HCT116 (cell line): ENCODE results near the gene TOR1AIP1. TPM values are rescaled to one million over a fixed set of nuclear protein-coding genes. Genes with fewer than 3 reads are reported as not detected.

Experiments used
- ATAC-seq: fragments of 200-7000 bp; cut with Tn5 transposase; 2 replicates; pipeline ENCODE4 v1.9.1; 2020; ENCODE audit warnings: mild to moderate bottlenecking, moderate library complexity
- BruUV-seq: library from RNA; stranded (reverse); fragments of 400-500 nt; replicated peaks from 2 replicates; lab custom pipeline; 2021; lab: Mats Ljungman, UMichigan
- CTCF ChIA-PET: fragments of 300-600 bp; sonication (Branson Sonifier 250); formaldehyde crosslinking; loops from one replicate; lab custom pipeline; 2021; ENCODE audit warnings: antibody characterized with exemption; lab: Charles Lee
- POLR2A ChIA-PET: fragments of 300-600, 350-600 bp; sonication (Branson Sonifier 250); formaldehyde crosslinking; loops from one replicate; lab custom pipeline; 2021; ENCODE audit warnings: antibody characterized with exemption; lab: Charles Lee
- RAD21 ChIA-PET, 2 experiments: fragments of 300-600 bp; sonication (Branson Sonifier 250); formaldehyde crosslinking; loops; one replicate each; lab custom pipeline; 2023; ENCODE audit warnings: low total read pairs in 2 of 2; ENCODE audit not compliant: uncharacterized antibody in 2 of 2, unreplicated experiment in 2 of 2, low non-redundant PET in 1 of 2; lab: Charles Lee
- DNase-seq: peaks from one replicate; pipeline ENCODE4 v3.0.0-alpha.2; 2010; ENCODE audit warnings: low read depth, low spot score
- H2AFZ ChIP-seq: fragments of 200-600 bp; shearing (Covaris generic), sonication (generic); 2 replicates; pipeline ENCODE4 v1.6.1; 2017; ENCODE audit warnings: low read depth, mixed run types, mixed read lengths, antibody characterized with exemption, low read length; ENCODE audit not compliant: poor library complexity, severe bottlenecking
- H3K27ac ChIP-seq: 2 replicates; pipeline ENCODE4 v1.5.1; 2012; ENCODE audit warnings: low read depth, low read length
- H3K27me3 ChIP-seq: fragments of 200-600 bp; sonication (generic); 2 replicates; pipeline ENCODE4 v1.6.1; 2016; ENCODE audit warnings: mixed run types, low read length, mixed read lengths; ENCODE audit not compliant: insufficient read depth
- H3K36me3 ChIP-seq, 2 experiments: fragments of 200-500 bp in 1 of 2; fragments of 200-600 bp in 1 of 2; sonication (Bioruptor generic) in 1 of 2; sonication (generic) in 1 of 2; 2 replicates each; pipeline versions ENCODE4 v1.5.1 to v1.6.1; 2014 to 2016; ENCODE audit warnings: low read length in 2 of 2, inconsistent platforms in 1 of 2, mixed read lengths in 1 of 2, mixed run types in 1 of 2; ENCODE audit not compliant: insufficient read depth in 2 of 2, control insufficient read depth in 1 of 2
- H3K4me1 ChIP-seq, 2 experiments: fragments of 200-600 bp in 1 of 2; sonication (generic) in 1 of 2; 2 replicates each; pipeline versions ENCODE4 v1.5.1 to v1.6.1; 2012 to 2017; ENCODE audit warnings: low read length in 2 of 2, inconsistent platforms in 1 of 2, mild to moderate bottlenecking in 1 of 2, mixed read lengths in 1 of 2, mixed run types in 1 of 2, moderate library complexity in 1 of 2; ENCODE audit not compliant: insufficient read depth in 2 of 2, control insufficient read depth in 1 of 2
- H3K4me2 ChIP-seq: fragments of 200-600 bp; sonication (generic); 2 replicates; pipeline ENCODE4 v1.6.1; 2017; ENCODE audit warnings: mixed run types, low read length, mixed read lengths
- H3K4me3 ChIP-seq, 2 experiments: fragments of 200-600 bp in 1 of 2; sonication (generic) in 1 of 2; replicated peaks in 1 of 2; 2 replicates each; pipeline ENCODE4 v1.5.1; 2011 to 2016; ENCODE audit warnings: low read length in 2 of 2, control low read depth in 1 of 2, low read depth in 1 of 2, mild to moderate bottlenecking in 1 of 2, mixed read lengths in 1 of 2, mixed run types in 1 of 2
- H3K79me2 ChIP-seq: fragments of 200-600 bp; sonication (generic); 2 replicates; pipeline ENCODE4 v1.6.1; 2017; ENCODE audit warnings: mild to moderate bottlenecking, mixed run types, low read length, moderate library complexity, mixed read lengths; ENCODE audit not compliant: insufficient read depth
- H3K9ac ChIP-seq: fragments of 200-600 bp; sonication (generic); 2 replicates; pipeline ENCODE4 v1.6.1; 2016; ENCODE audit warnings: low read length, mixed read lengths
- H3K9me2 ChIP-seq: fragments of 200-600 bp; sonication (generic), shearing (Covaris generic); 2 replicates; pipeline ENCODE4 v1.6.1; 2017; ENCODE audit warnings: mixed run types, mild to moderate bottlenecking, moderate library complexity; ENCODE audit not compliant: insufficient read depth
- H3K9me3 ChIP-seq, 2 experiments: fragments of 200-500 bp in 1 of 2; fragments of 200-600 bp in 1 of 2; sonication (Bioruptor generic) in 1 of 2; sonication (generic) in 1 of 2; 2 replicates each; pipeline ENCODE4 v1.6.1; 2014 to 2017; ENCODE audit warnings: low read length in 2 of 2, mixed read lengths in 2 of 2, inconsistent platforms in 1 of 2, low read depth in 1 of 2, mild to moderate bottlenecking in 1 of 2, mixed run types in 1 of 2, moderate library complexity in 1 of 2; ENCODE audit not compliant: control insufficient read depth in 1 of 2, insufficient read depth in 1 of 2
- H4K20me1 ChIP-seq: fragments of 200-600 bp; sonication (generic), shearing (Covaris generic); 2 replicates; pipeline ENCODE4 v1.6.1; 2017; ENCODE audit warnings: mixed run types, mild to moderate bottlenecking, moderate library complexity; ENCODE audit not compliant: insufficient read depth
- CBX3 ChIP-seq: IDR thresholded peaks from 2 replicates; pipeline ENCODE4 v1.6.1; 2012; ENCODE audit warnings: low read depth
- JUND ChIP-seq: IDR thresholded peaks from 2 replicates; pipeline ENCODE4 v1.6.1; 2012
- RAD21 ChIP-seq: IDR thresholded peaks from 2 replicates; pipeline ENCODE4 v1.6.1; 2012; ENCODE audit warnings: low read depth, mild to moderate bottlenecking
- TCF7L2 ChIP-seq: IDR thresholded peaks from 2 replicates; pipeline ENCODE4 v1.7.0; 2011; ENCODE audit warnings: borderline replicate concordance, inconsistent platforms; ENCODE audit not compliant: insufficient read depth, insufficient read length; ENCODE audit errors: extremely low read depth
- intact Hi-C: fragments of 100-400 bp; cut with micrococcal nuclease; formaldehyde crosslinking; loops from 2 replicates; pipeline ENCODE4 v1.10.0; 2022
- total RNA-seq: library from RNA; stranded (reverse); gene quantifications from one replicate; pipeline ENCODE4 v1.2.1, GENCODE V29; 2021; ENCODE audit not compliant: unreplicated experiment

The TOR1AIP1 gene
- total RNA-seq, 1 experiment from 2014 or later, result 30.5 TPM

DNA sequence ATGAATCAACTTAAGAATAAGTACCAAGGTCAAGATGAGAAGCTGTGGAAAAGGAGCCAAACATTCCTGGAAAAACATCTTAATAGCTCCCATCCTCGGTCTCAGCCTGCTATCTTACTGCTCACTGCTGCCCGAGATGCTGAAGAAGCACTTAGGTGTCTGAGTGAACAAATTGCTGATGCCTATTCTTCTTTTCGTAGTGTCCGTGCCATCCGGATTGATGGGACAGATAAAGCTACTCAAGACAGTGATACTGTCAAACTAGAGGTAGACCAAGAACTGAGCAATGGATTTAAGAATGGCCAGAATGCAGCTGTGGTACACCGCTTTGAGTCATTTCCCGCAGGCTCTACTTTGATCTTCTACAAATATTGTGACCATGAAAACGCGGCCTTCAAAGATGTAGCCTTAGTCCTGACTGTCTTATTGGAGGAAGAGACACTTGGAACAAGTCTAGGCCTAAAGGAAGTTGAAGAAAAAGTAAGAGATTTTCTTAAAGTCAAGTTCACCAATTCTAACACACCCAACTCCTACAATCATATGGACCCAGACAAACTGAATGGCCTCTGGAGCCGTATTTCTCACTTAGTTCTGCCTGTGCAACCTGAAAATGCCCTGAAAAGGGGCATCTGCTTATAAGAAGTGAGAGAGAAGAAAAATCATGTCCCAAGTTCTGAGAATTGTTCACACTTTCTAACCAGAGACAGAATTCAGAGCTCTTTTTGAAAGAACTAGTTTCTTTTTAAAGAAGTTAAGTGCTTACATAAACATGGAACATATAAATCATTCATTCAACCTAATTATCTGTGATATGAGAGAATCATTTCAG is 35.7 kb downstream of the TOR1AIP1 start:
- ChIA-PET POLR2A (no interaction called here), RAD21 (interaction anchor here in 1 of 2 experiments (0.7 kb wide), 1 partner anchor 263 kb away, joined by 3 read pairs; no protein-coding TSS in a partner anchor), CTCF (no interaction called here)
- Histone ChIP-seq H3K27me3 (no peaks in the 10 kb centered on the region), H3K4me2 (no peak overlapping the region), H4K20me1 (no peaks in the 10 kb centered on the region), H3K27ac (no peak overlapping the region), H3K36me3 (peaks cover 4 to 21% of the 10 kb centered on the region in 2 experiments; a peak in 2 of 4 replicates), H3K9me2 (no peaks in the 10 kb centered on the region), H3K9ac (no peak overlapping the region), H3K9me3 (no peaks in the 10 kb centered on the region), H3K4me3 (no peak overlapping the region), H3K4me1 (no peaks in the 10 kb centered on the region), H3K79me2 (no peaks in the 10 kb centered on the region), H2AFZ (no peak overlapping the region)
- intact Hi-C loops, result no loop called here
- BruUV-seq, result no TSS peak
- DNase-seq, result no peak
- TF ChIP-seq JUND (no peak), RAD21 (no peak)
- ATAC-seq, result no peak

DNA sequence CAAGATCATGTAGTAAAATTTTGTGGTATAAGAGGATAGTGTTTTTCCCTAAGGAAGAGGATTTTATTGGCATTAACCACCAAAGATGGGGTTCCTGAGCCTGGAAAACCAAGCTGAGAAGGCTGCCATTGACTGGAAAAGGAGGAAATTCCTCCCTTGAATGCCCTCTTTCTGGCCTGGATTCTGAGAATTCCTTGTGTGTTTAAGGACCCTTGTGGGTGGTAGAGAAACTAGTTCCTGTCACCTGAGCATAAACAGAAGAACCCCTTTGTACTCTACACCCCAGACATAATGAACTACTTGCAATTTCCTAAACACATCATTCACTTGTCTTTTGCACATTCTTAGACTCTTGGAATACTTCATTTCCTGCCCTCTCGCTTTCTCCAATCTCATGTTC is 39.4 kb downstream of the TOR1AIP1 start:
- H3K4me3 ChIP-seq, result no peak overlapping the region
- H3K4me2 ChIP-seq, result no peak overlapping the region
- no peaks in the 10 kb centered on the region for H3K79me2 ChIP-seq
- H3K4me1 ChIP-seq, result no peaks in the 10 kb centered on the region
- DNase-seq, result no peak
- POLR2A ChIA-PET, result no interaction called here
- H3K27ac ChIP-seq, result no peak overlapping the region
- RAD21 ChIA-PET, result no interaction called here
- no peaks in the 10 kb centered on the region for H3K9me2 ChIP-seq
- intact Hi-C loops, result no loop called here
- no peak overlapping the region for H3K9ac ChIP-seq
- no peaks in the 10 kb centered on the region for H4K20me1 ChIP-seq
- no TSS peak for BruUV-seq
- peaks cover 4 to 16% of the 10 kb centered on the region in 2 experiments; a peak in 2 of 4 replicates for H3K36me3 ChIP-seq
- no peak overlapping the region for H2AFZ ChIP-seq
- H3K27me3 ChIP-seq, result no peaks in the 10 kb centered on the region
- H3K9me3 ChIP-seq, result no peaks in the 10 kb centered on the region
- TF ChIP-seq TCF7L2, result no peak
- no peak for TF ChIP-seq CBX3
- ATAC-seq, result no peak
- CTCF ChIA-PET, result no interaction called here
